Measurements from ENCODE around the gene ERGIC2. TPM values are rescaled to one million over a fixed set of nuclear protein-coding genes. Genes with fewer than 3 reads are reported as not detected.

ERGIC2 gene
- total RNA-seq, 1 donor from 2014 or later: 52.8 TPM

- H3K4me3 ChIP-seq: no peak overlapping the region
- H3K4me1 ChIP-seq: no peaks in the 10 kb centered on the region
- no peaks in the 10 kb centered on the region for H3K36me3 ChIP-seq
- intact Hi-C loops (cut with DNase I): no loop called here
- H3K9me3 ChIP-seq: no peaks in the 10 kb centered on the region
- H3K27me3 ChIP-seq: no peaks in the 10 kb centered on the region
- no peak for DNase-seq (ENCODE audit: extremely low spot score in 2 of 2)
- TF ChIP-seq POLR2AphosphoS5 (IDR thresholded peaks at IDR 0.05; ENCODE audit: insufficient read depth in 1 of 2, low read depth in 1 of 2): no peak
- no peak for TF ChIP-seq POLR2A (IDR thresholded peaks at IDR 0.05)
- peak in 1 of 3 experiments; percentile 30 for TF ChIP-seq CTCF (IDR thresholded peaks at IDR 0.05)
- no peak overlapping the region for H3K27ac ChIP-seq
These were observed 71.6 kb downstream of the ERGIC2 start for GRCh38 chr12:29309320-29309902.

- Histone ChIP-seq H3K4me3 (no peak overlapping the region), H3K27me3 (no peaks in the 10 kb centered on the region), H3K4me1 (no peaks in the 10 kb centered on the region), H3K9me3 (no peaks in the 10 kb centered on the region), H3K36me3 (no peaks in the 10 kb centered on the region), H3K27ac (no peak overlapping the region)
- intact Hi-C loops (cut with DNase I): no loop called here
- DNase-seq (ENCODE audit: extremely low spot score in 2 of 2): no peak
- TF ChIP-seq POLR2A (IDR thresholded peaks at IDR 0.05) (no peak), POLR2AphosphoS5 (IDR thresholded peaks at IDR 0.05; ENCODE audit: insufficient read depth in 1 of 2, low read depth in 1 of 2) (no peak), CTCF (IDR thresholded peaks at IDR 0.05) (no peak)
These were observed 74.3 kb downstream of the ERGIC2 start for GRCh38 chr12:29306682-29307081.

DNA sequence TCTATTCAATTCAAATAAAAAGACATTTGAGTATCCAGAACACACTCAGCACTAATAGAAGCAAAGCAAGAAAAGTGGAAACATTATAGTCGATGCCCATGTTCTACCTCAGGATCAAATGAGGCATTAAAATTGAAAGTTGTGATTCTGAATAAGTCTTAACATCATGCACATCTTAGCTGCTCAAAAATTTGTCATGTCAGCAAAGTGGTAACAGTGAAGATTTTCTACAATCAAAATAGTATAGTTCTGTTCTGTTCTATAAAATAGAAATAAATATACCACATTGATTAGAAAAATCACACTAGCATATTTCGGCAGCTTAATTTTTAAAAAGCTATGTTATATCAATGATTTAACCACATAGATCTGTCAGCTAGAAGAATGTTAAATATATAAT is 74.7 kb downstream of the ERGIC2 start:
- H3K9me3 ChIP-seq: no peaks in the 10 kb centered on the region
- no peak overlapping the region for H3K4me3 ChIP-seq
- intact Hi-C loops (cut with DNase I): no loop called here
- H3K27ac ChIP-seq: no peak overlapping the region
- TF ChIP-seq POLR2A (IDR thresholded peaks at IDR 0.05) (no peak), POLR2AphosphoS5 (IDR thresholded peaks at IDR 0.05; ENCODE audit: insufficient read depth in 1 of 2, low read depth in 1 of 2) (no peak), CTCF (IDR thresholded peaks at IDR 0.05) (no peak)
- no peaks in the 10 kb centered on the region for H3K27me3 ChIP-seq
- H3K4me1 ChIP-seq: no peaks in the 10 kb centered on the region
- no peak for DNase-seq (ENCODE audit: extremely low spot score in 2 of 2)
- H3K36me3 ChIP-seq: no peaks in the 10 kb centered on the region

GRCh38 chr12:29304388-29304787 is 76.6 kb downstream of the ERGIC2 start:
- no peaks in the 10 kb centered on the region for H3K27me3 ChIP-seq
- no peak overlapping the region for H3K4me3 ChIP-seq
- H3K36me3 ChIP-seq: no peaks in the 10 kb centered on the region
- H3K9me3 ChIP-seq: no peaks in the 10 kb centered on the region
- no peak for DNase-seq (ENCODE audit: extremely low spot score in 2 of 2)
- intact Hi-C loops (cut with DNase I): no loop called here
- no peaks in the 10 kb centered on the region for H3K4me1 ChIP-seq
- no peak for TF ChIP-seq CTCF (IDR thresholded peaks at IDR 0.05)
- TF ChIP-seq POLR2A (IDR thresholded peaks at IDR 0.05): no peak
- no peak for TF ChIP-seq POLR2AphosphoS5 (IDR thresholded peaks at IDR 0.05; ENCODE audit: insufficient read depth in 1 of 2, low read depth in 1 of 2)
- H3K27ac ChIP-seq: no peak overlapping the region

DNA sequence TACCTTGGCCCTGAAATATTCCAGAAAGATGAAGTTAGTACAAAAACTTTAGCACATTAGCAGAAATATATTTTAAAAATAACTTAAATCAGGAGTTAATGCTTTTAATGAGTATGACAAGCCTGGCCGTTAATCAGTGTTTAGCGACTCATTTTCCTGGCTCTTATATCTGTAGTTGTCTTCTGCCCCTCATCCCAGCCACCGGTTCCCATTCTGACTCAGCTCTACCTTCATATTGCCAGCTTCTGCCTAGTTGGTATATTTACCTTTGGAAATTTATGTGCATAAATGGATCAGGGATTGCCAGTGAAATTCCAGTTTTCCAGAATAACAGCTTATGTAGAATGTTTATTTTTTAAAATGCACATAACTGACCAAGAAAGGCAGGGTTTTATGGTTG is 79.9 kb downstream of the ERGIC2 start:
- H3K36me3 ChIP-seq: no peaks in the 10 kb centered on the region
- H3K27ac ChIP-seq: no peak overlapping the region
- no peaks in the 10 kb centered on the region for H3K4me1 ChIP-seq
- H3K9me3 ChIP-seq: no peaks in the 10 kb centered on the region
- H3K27me3 ChIP-seq: no peaks in the 10 kb centered on the region
- no peak overlapping the region for H3K4me3 ChIP-seq
- no peak for DNase-seq (ENCODE audit: extremely low spot score in 2 of 2)
- no peak for TF ChIP-seq POLR2AphosphoS5 (IDR thresholded peaks at IDR 0.05; ENCODE audit: insufficient read depth in 1 of 2, low read depth in 1 of 2)
- TF ChIP-seq CTCF (IDR thresholded peaks at IDR 0.05): no peak
- TF ChIP-seq POLR2A (IDR thresholded peaks at IDR 0.05): no peak
- intact Hi-C loops (cut with DNase I): no loop called here
